ENCODE data around the gene MYO5B.

- no peak for TF ChIP-seq POLR2A (IDR thresholded peaks at IDR 0.05; ENCODE audit: low read length)
- TF ChIP-seq GATA1 (IDR thresholded peaks at IDR 0.05; ENCODE audit: low read depth, low read length), result no peak
Observed at GRCh38 chr18:49924293-49924983, 270.5 kb downstream of the MYO5B start.

Data from erythroblast (primary cell).